Caco-2 (cell line): ENCODE results near the gene GPR26. TPM values are rescaled to one million over a fixed set of nuclear protein-coding genes. Genes with fewer than 3 reads are reported as not detected.

Experiments
- BruUV-seq: library from RNA; stranded (reverse); fragments of 400-500 nt; replicated peaks from 2 replicates; lab custom pipeline; 2021; lab: Mats Ljungman, UMichigan
- CTCF ChIA-PET: fragments of 300-600 bp; sonication (Branson Sonifier 250); formaldehyde crosslinking; loops from one replicate; lab custom pipeline; 2022; ENCODE audit warnings: antibody characterized with exemption; lab: Charles Lee
- POLR2A ChIA-PET: fragments of 300-600 bp; sonication (Branson Sonifier 250); formaldehyde crosslinking; loops from one replicate; lab custom pipeline; 2022; ENCODE audit warnings: antibody characterized with exemption; lab: Charles Lee
- DNase-seq, 2 experiments: peaks; one replicate each; pipeline versions ENCODE4 v3.0.0 to v3.0.0-alpha.2; 2020 to 2022
- H3K27me3 ChIP-seq: replicated peaks from 2 replicates; pipeline ENCODE4 v1.6.0; 2011; ENCODE audit warnings: low read length; ENCODE audit not compliant: control insufficient read depth, insufficient read depth
- H3K36me3 ChIP-seq: 2 replicates; pipeline ENCODE4 v1.5.1; 2011; ENCODE audit warnings: low read length; ENCODE audit not compliant: control insufficient read depth, insufficient read depth
- H3K4me1 ChIP-seq: fragments of 250-450 bp; sonication (Bioruptor Pico); 2 replicates; pipeline ENCODE4 v1.5.1; 2020; ENCODE audit warnings: mild to moderate bottlenecking
- H3K4me3 ChIP-seq: 2 replicates; pipeline ENCODE4 v1.5.1; 2011; ENCODE audit warnings: low read depth, mild to moderate bottlenecking, control low read depth, low read length
- H3K9me3 ChIP-seq: fragments of 250-450 bp; sonication (Bioruptor Pico); 2 replicates; pipeline ENCODE4 v1.5.1; 2020; ENCODE audit warnings: mild to moderate bottlenecking, moderate library complexity
- H3K27ac Mint-ChIP-seq: one replicate; pipeline ENCODE4 v1.8.0; 2022; ENCODE audit warnings: mixed read lengths; ENCODE audit not compliant: unreplicated experiment
- H3K27me3 Mint-ChIP-seq: one replicate; pipeline ENCODE4 v1.8.0; 2022; ENCODE audit warnings: mixed read lengths; ENCODE audit not compliant: insufficient read depth, unreplicated experiment
- H3K36me3 Mint-ChIP-seq: one replicate; pipeline ENCODE4 v1.8.0; 2022; ENCODE audit warnings: mild to moderate bottlenecking, mixed read lengths; ENCODE audit not compliant: insufficient read depth, unreplicated experiment
- H3K4me1 Mint-ChIP-seq: one replicate; pipeline ENCODE4 v1.8.0; 2022; ENCODE audit warnings: low read depth, mixed read lengths; ENCODE audit not compliant: unreplicated experiment
- H3K4me3 Mint-ChIP-seq: one replicate; pipeline ENCODE4 v1.8.0; 2022; ENCODE audit warnings: mild to moderate bottlenecking, moderate library complexity, mixed read lengths; ENCODE audit not compliant: unreplicated experiment
- H3K9me3 Mint-ChIP-seq: one replicate; pipeline ENCODE4 v1.8.0; 2022; ENCODE audit warnings: mixed read lengths; ENCODE audit not compliant: unreplicated experiment
- CTCF ChIP-seq, 2 experiments: fragments of 200-600 bp in 1 of 2; IDR thresholded peaks; 1 replicate in 1 of 2; 2 replicates in 1 of 2; pipeline versions ENCODE4 v1.5.1 to v1.8.0; 2011 to 2022; ENCODE audit warnings: antibody characterized with exemption in 1 of 2, control low read depth in 1 of 2, inconsistent platforms in 1 of 2, low read depth in 1 of 2, low read length in 1 of 2, mild to moderate bottlenecking in 1 of 2, moderate library complexity in 1 of 2; ENCODE audit not compliant: insufficient read depth in 1 of 2, severe bottlenecking in 1 of 2, unreplicated experiment in 1 of 2
- intact Hi-C: fragments of 100-400 bp; cut with micrococcal nuclease; formaldehyde crosslinking; loops from one replicate; pipeline ENCODE4 v1.10.0; 2022; ENCODE audit not compliant: unreplicated experiment
- total RNA-seq: library from RNA; stranded (reverse); gene quantifications from 2 replicates; pipeline ENCODE4 v1.2.3, GENCODE V29; 2022

The GPR26 gene
- total RNA-seq, 1 experiment from 2014 or later, result not detected

- no TSS peak for BruUV-seq
- ChIA-PET POLR2A (no interaction called here), CTCF (no interaction called here)
- Mint-ChIP-seq H3K27ac (no peak overlapping the region), H3K4me1 (no peaks in the 10 kb centered on the region), H3K36me3 (no peaks in the 10 kb centered on the region), H3K4me3 (no peak overlapping the region), H3K27me3 (peaks cover 14% of the 10 kb centered on the region), H3K9me3 (no peaks in the 10 kb centered on the region)
- Histone ChIP-seq H3K27me3 (no peaks in the 10 kb centered on the region; the same call in 1 of the 2 replicates), H3K9me3 (no peaks in the 10 kb centered on the region), H3K4me3 (no peak overlapping the region), H3K4me1 (no peaks in the 10 kb centered on the region), H3K36me3 (no peaks in the 10 kb centered on the region)
- intact Hi-C loops, result no loop called here
- TF ChIP-seq CTCF (IDR thresholded peaks at IDR 0.05; ENCODE audit: insufficient read depth in 1 of 2, low read depth in 1 of 2, low read length in 1 of 2, severe bottlenecking in 1 of 2, unreplicated experiment in 1 of 2), result no peak
- DNase-seq, result no peak
These were observed 52.4 kb downstream of the GPR26 start for GRCh38 chr10:123718544-123719060.

- H3K27me3 Mint-ChIP-seq, result peaks cover 12% of the 10 kb centered on the region
- no peak for DNase-seq
- CTCF ChIA-PET, result no interaction called here
These were observed 54.4 kb downstream of the GPR26 start for GRCh38 chr10:123720536-123720935.

GRCh38 chr10:123721441-123722049, 55.4 kb downstream of the GPR26 start:
- Histone ChIP-seq H3K27me3 (no peaks in the 10 kb centered on the region; the same call in 1 of the 2 replicates), H3K9me3 (no peaks in the 10 kb centered on the region), H3K4me3 (no peak overlapping the region), H3K4me1 (no peaks in the 10 kb centered on the region), H3K36me3 (no peaks in the 10 kb centered on the region)
- Mint-ChIP-seq H3K4me1 (no peaks in the 10 kb centered on the region), H3K4me3 (no peak overlapping the region), H3K36me3 (no peaks in the 10 kb centered on the region), H3K9me3 (no peaks in the 10 kb centered on the region), H3K27ac (no peak overlapping the region), H3K27me3 (peaks cover 12% of the 10 kb centered on the region)
- ChIA-PET CTCF (no interaction called here), POLR2A (no interaction called here)
- no TSS peak for BruUV-seq
- no peak for DNase-seq
- intact Hi-C loops, result no loop called here
- no peak for TF ChIP-seq CTCF (IDR thresholded peaks at IDR 0.05; ENCODE audit: insufficient read depth in 1 of 2, low read depth in 1 of 2, low read length in 1 of 2, severe bottlenecking in 1 of 2, unreplicated experiment in 1 of 2)

More at GRCh38 chr10:123720536-123720935, 54.4 kb downstream of the GPR26 start:
- BruUV-seq, result no TSS peak
- Mint-ChIP-seq H3K9me3 (no peaks in the 10 kb centered on the region), H3K27ac (no peak overlapping the region), H3K4me1 (no peaks in the 10 kb centered on the region), H3K4me3 (no peak overlapping the region), H3K36me3 (no peaks in the 10 kb centered on the region)
- no peaks in the 10 kb centered on the region for H3K9me3 ChIP-seq
- POLR2A ChIA-PET, result no interaction called here
- H3K4me3 ChIP-seq, result no peak overlapping the region
- TF ChIP-seq CTCF (IDR thresholded peaks at IDR 0.05; ENCODE audit: insufficient read depth in 1 of 2, low read depth in 1 of 2, low read length in 1 of 2, severe bottlenecking in 1 of 2, unreplicated experiment in 1 of 2), result no peak
- no peaks in the 10 kb centered on the region for H3K4me1 ChIP-seq
- intact Hi-C loops, result no loop called here
- H3K36me3 ChIP-seq, result no peaks in the 10 kb centered on the region
- no peaks in the 10 kb centered on the region; the same call in 1 of the 2 replicates for H3K27me3 ChIP-seq
